ENCODE results near the gene ZC3H6.
"Not testable (repeated sequence)": the region's sequence is repeated elsewhere in the genome, so short reads cannot be mapped to it uniquely, and the experiment has no call there.

ZC3H6 gene

DNA sequence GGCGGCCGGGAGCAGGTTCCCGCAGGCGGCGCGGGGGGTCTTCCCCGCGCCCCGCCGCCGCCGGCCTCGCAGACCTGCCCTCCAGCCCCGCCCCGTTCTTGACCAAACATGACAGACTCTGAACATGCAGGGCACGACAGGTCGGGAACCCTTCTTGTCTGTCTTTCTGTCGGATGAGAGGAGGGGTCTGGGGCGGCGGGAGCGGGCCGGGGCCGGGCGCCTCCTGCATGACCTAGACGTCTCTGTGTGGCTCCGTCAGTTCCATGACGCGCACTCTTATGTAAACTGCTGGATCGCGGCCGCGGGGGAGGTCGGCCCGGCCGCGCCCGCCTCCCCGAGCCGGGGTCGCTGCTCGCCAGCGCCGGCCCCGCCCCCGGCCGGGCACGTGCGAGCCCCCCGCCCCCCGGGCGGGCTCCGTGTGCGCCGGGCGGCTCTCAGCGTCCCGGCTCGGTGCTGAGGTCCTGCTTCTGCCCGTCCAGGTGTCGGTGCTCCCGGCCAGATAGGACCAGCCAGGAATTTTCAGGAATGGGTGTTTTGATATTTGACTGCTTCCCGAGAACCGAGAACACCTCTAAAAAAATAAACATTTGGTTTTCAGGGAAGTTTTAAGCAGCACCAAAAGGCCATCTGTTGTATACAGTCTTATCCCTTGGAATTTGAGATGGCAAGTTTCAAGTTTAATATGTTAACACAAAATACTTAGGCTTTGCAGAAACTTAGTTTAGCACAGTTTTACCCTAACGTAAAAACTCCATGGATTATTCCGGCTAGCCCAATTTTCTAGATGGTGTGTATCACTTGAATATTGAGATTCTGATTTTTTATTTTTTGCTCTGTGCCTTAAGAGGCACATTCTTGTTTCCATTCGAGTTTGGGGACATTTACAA lies 733 bp downstream of the ZC3H6 start:
- DNase-seq (ENCODE audit: low read depth): peak; percentile 73

DNA sequence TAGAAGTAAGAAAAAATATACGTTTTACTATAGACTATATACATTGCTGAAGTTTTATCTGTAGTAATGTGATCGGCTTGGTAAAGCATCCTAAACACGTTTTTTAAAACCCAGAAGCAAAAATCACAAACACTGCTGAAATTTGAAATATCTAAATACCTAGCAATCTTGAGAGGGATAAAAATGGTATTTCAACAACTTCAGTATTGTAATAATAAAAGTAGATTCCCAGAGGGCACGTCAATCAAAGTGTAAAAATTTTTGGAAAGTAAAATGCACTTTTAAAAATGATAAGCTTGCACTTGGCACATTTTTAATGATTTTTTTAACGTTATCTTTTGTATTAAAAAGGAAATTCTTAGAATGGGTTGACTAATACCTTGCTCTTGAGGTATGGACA lies 1.6 kb downstream of the ZC3H6 start:
- DNase-seq (ENCODE audit: low read depth): no peak

DNA sequence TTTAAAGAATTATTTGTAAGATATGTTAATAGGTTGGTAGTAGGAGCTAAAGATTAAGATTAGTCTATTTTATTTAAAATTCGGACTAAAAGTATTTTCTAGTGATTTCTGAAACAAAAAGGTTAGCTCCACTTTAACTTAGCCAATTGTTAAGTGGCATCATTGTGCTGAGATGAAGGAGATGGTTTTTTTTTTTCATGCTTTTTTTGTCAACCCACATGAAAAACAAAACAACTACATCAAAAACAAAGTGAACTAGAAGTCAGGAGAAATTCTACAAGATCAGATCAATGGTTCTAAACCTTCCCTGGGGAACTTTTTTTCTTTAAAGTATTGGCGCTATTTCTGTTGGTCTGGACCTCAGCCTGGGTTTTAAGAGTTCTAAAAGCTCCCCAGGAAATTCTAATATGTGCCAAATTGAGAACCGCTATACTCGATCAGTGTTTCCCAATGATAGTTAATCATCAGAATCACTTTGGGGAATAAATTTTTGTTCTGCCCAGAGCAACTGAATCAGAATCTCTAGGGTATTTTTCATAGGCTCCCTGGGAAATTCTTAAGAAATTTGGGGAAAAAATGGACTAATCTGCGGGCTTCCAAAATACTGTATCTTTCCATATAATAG lies 2.3 kb downstream of the ZC3H6 start:
- no peak for DNase-seq (ENCODE audit: low read depth)

DNA sequence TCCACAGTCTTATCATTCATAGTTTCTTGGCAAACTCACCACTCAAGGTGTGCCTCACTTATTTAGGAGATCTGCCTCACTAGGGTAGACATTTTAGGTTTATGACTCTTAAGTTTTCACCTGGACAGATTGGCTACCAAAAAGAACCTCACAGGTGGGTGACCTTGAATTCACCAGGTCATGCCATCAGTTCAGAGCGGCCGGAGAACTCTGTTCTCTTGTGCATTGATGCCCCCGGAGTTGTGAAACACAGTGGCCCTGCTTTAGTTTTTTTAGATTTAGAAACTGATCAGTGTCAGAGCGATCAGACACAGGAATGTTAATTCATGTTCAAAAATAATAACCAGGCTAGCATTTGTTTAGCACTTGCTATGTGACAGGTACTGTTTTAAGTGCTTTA lies 6.7 kb downstream of the ZC3H6 start:
- not testable (repeated sequence) for DNase-seq (ENCODE audit: low read depth)

DNA sequence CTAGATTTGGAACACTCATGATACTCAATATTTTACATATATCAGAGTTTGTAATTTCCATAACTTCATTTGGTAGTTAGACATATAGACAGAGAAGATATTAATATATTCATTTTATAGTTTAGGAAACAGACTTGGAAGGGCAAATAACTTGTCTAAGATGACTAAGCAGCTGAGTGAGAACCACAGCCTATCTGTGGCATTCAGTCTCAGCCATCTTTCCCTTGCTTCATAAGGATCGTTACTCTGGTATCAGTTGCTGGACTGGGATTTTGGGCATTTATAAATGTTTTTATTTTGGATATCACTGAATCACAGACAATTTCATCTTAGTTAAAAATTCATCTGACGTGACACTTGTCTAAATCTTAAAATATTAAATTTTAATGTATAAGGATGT lies 8.1 kb downstream of the ZC3H6 start:
- DNase-seq (ENCODE audit: low read depth): not testable (repeated sequence)

DNA sequence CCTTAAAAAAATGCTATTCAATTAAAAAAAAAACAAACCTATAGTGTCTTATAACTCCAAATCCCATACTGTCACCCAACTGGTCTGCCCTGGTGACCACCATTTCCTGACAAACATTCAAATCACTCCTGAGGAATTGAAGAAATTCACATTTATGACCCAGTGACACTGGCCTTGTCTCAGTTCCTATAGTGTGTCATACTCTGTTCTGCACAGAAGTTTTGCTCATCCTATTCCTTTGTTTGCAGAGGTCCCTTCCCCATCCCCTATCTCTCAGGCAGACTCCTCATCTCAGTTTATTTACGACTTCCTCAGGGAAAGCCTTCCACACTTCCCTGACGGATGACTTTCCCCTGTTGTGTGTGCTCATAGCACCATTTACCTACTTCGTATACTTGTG lies 14.7 kb downstream of the ZC3H6 start:
- no peak for DNase-seq (ENCODE audit: low read depth)

DNA sequence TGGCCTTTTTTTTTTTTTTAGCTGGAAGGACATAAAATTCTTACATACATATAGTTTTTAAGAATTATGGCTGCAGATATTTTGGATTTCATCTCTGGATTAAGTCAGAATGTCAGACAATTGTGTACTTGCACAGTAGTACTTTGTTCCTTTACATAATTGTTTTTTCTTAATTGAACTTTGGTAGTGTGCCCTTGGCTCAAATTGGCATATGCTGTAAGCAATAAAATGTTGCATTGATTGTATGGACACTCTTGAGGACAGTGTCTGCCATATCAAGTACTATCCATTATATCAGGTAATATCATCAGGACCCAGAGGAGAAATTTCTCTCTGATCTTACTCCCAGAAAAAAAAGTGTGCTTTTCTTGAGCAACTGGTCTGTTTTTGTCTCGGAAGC lies 15.3 kb downstream of the ZC3H6 start:
- DNase-seq (ENCODE audit: low read depth): no peak

DNA sequence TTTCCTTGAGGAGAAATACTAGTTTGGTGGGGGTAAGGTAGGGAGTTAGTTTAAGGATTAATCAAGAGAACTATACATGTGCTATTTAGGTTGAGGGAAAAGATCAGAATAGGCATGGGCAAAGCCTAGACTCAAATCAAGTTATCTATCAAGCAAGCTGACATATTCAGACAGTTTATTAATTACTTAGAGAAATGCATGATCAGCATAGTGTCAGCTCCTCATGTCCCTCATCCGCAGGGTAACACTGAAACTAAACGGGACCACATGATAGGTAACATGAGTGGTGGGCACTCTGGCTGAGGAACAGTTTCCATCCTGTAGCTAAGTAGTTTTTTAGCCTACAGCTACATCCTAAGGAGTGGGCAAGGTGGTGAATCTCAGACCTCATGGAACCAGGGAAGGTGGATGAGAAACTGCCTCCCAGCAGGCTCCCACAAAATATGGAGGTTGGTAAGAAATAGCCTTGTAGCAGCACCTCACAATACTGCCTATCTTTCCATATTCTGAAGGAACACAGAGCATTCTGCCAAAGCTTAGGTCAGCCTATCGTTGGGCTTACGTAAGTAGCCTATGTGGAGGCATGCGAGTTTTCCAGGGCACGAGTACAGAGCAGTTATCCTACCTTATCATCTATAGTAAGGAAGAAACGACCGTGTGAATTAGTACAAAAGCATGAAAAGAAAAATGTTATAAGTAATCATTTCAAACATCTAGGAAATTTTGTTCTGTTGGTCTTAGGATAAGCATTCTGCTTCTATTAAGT lies 18.4 kb downstream of the ZC3H6 start:
- DNase-seq (ENCODE audit: low read depth): no peak

DNA sequence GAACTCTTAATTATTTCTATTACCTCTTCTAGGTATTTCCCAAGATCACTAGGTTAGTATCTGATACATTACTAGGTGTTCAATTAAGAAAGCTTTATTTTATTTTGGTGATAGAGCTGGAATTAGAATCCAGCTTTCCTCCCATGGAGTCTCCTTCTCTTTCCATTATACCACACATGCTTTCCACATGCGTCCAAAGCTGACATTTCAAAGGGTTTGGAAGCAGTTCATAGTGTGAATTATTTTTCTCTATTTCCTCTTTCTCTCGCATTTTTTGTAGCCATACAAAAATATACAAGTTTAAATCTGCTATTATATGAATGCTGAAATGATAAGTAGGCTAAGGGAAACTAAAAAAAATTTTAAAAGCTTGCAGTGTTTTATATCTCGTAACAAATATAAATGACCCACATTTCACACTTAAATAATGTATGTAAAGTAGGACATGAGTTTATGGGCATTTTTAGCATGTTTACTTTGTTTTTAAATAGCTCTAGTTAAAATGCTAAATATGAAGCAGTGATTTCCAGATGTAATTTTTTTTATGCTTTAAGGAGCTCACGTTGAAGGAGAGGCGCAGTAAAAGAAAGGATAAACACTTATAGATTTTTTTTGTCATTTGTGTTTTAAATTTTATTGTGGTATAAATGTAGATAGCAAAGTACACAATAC lies 20.1 kb downstream of the ZC3H6 start:
- no peak for DNase-seq (ENCODE audit: low read depth)

DNA sequence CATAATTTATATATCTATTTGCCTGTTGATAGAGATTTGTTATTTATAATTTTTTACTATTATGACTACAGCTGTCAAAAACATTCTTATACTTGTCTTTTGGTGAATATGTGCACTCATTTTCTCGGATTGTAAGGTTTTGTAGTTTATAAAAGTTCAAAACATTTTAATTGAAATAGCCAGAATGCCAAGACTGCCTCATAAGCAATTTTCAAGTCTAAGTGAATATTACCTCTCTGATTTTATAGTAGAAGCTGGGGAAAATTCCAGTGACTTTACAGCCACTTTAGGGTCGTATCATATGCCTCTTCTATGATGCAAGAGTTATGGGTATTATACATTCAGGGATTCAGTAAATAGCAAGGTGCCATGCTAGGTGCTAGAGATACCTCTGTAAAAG lies 21.0 kb downstream of the ZC3H6 start:
- DNase-seq (ENCODE audit: low read depth): no peak

DNA sequence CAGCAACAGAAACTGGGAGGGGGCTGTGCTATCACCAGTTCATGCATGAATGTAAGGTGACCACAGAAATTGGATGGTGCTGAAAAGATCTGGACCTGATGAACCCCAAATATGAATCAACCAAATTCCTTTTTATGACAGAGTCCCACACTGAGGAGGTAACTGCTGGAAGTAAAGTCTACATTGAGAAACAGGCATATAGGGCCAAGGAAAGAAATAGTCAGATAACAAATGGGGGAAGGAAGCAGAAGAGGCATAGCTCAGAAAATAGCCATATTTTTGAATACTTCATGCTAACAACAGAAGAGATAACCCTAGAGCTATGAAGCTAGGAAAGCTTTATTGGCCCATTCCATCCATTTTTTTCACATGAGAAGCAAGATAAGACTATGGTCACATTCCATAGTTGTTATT lies 25.8 kb downstream of the ZC3H6 start:
- no peak for DNase-seq (ENCODE audit: low read depth)

DNA sequence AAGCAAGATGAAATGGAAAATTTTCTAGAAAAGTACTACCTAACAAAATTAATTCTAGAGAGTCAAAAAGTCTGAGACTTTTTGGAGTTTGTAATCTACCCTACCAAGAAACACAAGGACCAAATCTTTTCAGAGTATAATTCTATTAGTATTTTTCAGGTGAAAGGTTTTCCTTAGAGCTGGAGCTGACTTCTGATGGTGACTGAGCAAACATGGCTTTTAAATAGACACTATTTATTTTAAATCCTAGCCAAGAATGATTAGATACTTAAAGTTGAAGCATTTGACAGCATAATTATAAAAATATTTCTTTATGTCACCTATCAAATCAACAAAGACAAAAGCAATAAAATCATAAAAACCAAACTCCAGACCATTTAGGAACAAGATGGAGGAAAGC lies 26.6 kb downstream of the ZC3H6 start:
- DNase-seq (ENCODE audit: low read depth): no peak

DNA sequence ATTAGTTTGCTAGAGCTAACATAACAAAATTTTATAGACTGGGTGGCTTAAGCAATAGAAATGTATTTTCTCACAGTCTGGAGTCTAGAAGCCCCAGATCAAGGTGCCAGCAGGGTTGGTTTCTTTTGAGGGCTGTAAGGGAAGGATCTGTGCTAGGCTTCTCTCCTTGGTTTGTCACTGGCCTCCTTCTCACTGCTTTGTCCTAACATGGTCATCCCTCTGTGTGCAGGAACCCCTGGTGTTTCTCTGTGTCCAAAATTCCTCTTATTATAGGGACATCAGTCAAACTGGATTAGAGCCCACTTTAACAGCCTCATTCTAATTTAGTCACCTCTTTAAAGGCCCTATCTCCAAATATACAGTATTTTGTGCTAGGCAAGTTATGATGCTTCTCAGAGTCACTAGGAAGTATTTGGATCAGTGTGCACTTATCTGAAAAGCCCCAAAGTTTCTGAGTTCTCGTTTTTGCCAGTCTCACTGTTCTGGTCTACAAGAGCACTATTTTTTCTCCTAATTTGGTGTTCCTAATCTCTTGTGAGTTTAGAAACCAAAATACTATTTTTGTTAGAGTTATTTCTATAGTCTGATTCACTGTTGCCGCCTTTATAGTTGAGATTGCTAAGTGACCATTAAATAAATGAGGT lies 29.0 kb downstream of the ZC3H6 start:
- DNase-seq (ENCODE audit: low read depth): no peak

DNA sequence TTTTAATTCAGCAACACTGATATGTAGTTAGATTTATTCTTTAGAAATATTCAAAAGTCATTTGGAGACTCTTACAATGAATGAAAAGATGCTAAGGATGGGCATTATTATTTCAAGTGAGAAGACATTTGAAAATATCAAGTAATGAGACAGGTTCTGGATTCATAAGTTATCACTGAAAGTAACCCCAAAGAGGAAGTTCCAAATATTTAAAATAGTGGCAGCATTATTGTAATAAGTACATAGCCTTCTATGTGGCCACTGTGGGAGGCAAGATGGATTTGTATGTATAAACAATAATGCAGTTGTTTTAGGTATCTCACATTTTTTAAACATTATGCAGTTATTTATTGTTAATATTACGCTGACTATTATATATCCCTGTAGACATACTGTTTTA lies 29.7 kb downstream of the ZC3H6 start:
- no peak for DNase-seq (ENCODE audit: low read depth)

DNA sequence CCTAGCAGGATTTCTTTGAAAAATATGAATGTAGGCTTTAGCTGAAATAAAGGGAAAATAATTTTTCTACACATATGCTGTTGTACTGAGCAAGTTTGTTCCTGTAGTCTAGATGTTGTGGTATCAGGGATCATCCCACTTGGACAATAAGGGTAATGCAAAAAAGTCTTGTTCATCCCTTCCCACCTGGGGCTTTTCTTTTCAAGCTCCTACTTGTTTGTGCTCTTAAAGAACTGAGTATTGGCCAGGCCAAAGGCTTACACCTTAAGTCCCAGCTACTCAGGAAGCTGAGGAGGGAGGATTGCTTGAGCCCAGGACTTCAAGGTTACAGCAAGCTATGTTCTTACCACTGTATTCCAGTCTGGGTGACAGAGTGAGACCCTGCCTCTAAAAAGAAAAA lies 35.5 kb downstream of the ZC3H6 start:
- no peak for DNase-seq (ENCODE audit: low read depth)

DNA sequence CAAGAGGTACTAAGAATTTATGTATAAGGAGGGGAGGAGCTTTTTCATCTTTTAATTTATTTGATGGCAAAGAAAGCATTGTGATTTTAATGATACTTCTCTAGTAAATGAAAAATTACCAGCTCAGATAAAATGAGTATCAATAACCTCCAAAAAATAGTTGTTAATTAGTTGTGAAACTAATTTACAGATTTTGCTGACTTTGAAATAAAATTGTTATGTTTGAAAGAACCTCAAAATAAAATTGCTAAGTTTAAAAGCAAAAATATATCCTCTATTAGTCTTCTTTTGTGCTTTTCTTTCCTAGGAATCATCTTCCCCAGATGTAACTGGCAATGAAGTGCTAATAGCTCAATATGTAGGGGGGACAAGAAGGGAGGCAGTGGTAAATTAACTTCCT lies 36.5 kb downstream of the ZC3H6 start:
- DNase-seq (ENCODE audit: low read depth): no peak

DNA sequence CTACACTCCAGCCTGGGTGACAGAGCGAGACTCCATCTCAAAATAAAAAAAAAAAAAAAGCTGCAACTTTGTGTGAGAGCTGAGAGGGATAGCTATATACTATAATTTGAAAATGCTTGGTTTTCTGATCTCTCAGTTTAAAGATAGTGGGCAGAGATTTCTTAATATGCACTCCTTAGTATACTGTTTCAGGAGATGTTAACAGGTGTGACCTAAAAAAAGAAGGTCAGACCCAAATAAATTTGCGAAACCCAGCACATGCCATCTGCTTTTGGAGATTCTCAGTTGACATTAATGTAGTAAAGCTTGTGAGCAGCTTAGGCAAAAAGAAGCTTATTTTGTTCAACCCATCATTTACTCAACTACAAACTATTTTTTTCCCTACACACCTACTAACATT lies 37.4 kb downstream of the ZC3H6 start:
- DNase-seq (ENCODE audit: low read depth): no peak

DNA sequence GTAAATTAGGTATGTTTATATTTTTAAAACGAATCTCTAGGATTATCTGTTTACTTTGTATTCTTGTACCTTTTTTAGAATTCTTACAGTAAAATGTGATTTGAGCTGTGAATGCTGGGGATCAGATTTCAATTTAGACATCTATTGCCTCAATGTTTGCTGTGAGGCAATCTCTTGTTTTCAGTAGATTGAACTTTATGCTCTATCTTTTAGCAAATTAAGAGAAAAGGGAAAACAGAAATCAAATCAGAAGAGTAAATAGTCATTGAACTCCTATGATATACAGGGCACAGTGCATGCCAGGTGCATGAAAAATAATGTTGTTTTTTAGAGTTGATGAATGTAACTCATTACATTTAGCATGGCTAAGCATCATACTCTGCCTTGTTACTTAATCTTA lies 39.5 kb downstream of the ZC3H6 start:
- DNase-seq (ENCODE audit: low read depth): no peak

DNA sequence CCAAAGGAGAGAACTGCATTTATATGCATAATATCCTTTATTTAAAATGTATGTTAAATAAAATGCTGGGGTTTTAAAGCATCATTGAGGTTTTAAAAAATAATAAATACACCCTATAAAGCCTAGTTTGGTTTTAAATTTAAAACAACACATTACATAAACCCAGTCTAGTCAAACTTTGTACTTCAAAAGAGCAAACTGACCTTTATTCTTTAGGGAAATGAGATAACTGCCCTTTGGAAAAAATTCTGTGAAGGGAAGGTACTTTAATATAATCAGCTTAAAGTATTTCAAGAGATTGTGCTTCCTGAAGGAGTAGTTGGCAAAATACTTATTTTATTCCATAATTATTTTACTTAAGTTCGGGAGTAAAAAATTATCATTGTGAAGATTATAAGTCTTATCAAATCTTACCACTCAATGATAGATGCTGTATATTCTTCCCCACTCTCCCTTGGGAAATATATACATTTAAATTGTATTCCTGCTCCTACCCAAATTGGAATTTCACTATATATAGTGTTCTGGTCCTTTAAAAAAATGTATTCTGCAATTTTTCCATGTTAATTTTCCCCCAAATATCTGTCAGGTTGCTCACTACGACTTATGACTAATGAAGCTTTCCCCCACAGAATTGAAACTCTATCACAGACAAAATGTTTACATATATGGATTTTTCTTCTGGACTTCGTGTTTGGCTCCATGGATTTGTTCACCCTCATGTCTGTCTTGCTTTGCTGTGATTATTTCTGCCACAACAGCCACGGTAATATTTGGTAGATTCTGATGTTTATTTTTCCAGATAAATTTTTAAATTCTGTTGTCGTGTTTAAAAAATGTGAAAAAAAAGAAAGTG lies 42.1 kb downstream of the ZC3H6 start:
- no peak for DNase-seq (ENCODE audit: low read depth)

DNA sequence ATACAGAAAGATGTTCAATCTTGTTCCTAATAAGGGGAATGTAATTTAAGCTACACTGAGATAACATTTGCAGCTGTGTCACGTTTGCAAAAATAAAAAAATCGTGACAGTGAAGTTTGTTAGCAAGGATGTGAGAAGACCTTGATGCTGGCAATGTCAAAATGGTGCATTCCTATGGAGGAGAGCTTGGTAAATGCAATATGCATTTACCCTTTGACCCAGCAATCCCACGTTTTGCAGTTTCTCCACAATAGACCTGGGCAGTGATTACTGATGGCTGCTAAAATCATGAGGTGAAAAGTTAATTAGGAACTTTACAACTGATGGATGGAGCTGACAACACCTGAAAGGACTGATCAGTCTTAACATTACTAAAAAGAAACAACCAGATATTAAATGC lies 43.1 kb downstream of the ZC3H6 start:
- DNase-seq (ENCODE audit: low read depth): no peak
